ENCODE measurements around the gene RPAP3.

The RPAP3 gene, protein sequence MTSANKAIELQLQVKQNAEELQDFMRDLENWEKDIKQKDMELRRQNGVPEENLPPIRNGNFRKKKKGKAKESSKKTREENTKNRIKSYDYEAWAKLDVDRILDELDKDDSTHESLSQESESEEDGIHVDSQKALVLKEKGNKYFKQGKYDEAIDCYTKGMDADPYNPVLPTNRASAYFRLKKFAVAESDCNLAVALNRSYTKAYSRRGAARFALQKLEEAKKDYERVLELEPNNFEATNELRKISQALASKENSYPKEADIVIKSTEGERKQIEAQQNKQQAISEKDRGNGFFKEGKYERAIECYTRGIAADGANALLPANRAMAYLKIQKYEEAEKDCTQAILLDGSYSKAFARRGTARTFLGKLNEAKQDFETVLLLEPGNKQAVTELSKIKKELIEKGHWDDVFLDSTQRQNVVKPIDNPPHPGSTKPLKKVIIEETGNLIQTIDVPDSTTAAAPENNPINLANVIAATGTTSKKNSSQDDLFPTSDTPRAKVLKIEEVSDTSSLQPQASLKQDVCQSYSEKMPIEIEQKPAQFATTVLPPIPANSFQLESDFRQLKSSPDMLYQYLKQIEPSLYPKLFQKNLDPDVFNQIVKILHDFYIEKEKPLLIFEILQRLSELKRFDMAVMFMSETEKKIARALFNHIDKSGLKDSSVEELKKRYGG

GRCh38 chr12:47705566-47706425, at the start of gene RPAP3:
Gene RPAP3, minus strand, starts transcription at chr12:47706030. Its CDS starts 3,190 bp downstream, at chr12:47702840.
- peak; percentile 64 for DNase-seq

- DNase-seq: no peak
These were observed 49.1 kb upstream of the RPAP3 start for GRCh38 chr12:47754881-47755280.

GRCh38 chr12:47754126-47754525, 48.3 kb upstream of the RPAP3 start:
- no peak for DNase-seq

- no peak for DNase-seq
These were observed 47.5 kb upstream of the RPAP3 start for GRCh38 chr12:47753021-47754001.

GRCh38 chr12:47752552-47752951, 46.7 kb upstream of the RPAP3 start:
- DNase-seq: no peak

DNA sequence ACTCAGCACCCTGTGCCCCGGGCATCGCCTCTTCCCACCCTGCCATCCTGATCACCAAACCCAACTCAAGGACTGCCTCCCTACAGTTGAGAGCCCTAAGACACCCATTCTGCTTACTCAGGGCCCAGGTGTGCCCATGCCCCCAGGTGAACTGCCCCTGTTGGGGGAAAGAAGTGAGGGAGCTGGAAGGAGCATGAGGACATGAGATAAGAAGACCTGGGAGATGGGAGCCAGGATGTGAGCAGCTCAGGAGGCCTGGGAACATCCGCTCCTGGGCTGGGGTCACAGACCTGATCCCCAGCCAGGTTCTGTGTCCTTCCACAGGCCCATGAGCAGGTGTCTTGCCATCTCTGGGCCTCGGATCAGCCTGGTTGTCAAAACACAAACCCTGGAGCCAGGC, 46.3 kb upstream of the RPAP3 start:
- DNase-seq: no peak

- no peak for DNase-seq
These were observed 45.7 kb upstream of the RPAP3 start for GRCh38 chr12:47751561-47751960.

DNA sequence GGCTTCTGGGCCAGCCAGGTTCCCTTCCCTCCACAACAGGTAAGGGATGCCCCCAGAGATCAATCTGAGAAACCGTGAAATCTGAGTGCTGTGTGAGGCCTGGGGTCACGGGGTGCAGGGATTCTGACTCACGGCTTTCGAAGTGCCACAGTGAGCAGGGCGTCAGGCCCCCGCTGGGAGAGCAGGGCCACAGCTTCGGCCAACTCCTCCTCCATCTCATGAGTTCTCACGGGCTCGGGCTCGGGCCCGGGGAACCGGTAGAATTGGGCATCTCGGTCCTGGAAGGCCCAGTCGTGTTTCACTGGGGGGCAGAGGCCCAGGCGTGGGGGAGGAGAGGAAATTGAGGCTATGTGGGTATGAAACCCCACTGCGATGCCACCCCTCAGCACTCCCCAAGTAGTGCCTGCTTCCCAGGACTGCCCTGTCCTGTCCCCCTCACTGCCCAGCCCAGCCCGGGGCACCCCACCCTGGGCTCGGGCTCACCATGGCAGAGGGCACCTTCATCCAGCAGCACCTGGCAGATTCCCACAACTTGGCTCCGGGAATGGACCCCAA, 45.2 kb upstream of the RPAP3 start:
- DNase-seq: no peak

DNA sequence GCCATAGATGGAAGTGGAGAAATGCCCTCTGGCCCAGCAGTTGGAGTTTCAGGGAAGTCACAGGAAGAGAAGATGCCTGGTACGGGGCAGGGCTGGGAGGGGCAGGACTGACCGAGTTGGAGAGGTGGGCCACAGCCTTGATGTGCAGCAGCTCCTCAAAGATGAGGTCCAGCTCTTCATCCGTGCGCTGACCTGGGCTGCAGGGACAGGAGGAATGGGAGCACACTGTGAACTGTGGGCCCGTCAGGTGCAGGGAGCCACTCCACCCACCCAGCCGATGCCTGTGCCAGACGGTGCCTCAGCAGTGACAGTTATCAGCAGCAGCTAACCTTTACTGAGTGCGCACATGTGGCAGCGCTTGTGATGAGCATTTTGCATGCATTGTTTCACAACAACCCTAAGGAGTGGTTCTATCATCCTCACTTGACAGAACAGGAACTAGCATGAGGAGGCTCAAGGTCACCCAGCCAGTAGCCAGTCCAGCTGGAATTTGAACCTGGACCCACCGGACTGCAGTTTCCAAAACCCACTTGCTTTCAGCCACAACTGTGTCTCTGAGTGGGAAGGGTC, 44.5 kb upstream of the RPAP3 start:
- no peak for DNase-seq

DNA sequence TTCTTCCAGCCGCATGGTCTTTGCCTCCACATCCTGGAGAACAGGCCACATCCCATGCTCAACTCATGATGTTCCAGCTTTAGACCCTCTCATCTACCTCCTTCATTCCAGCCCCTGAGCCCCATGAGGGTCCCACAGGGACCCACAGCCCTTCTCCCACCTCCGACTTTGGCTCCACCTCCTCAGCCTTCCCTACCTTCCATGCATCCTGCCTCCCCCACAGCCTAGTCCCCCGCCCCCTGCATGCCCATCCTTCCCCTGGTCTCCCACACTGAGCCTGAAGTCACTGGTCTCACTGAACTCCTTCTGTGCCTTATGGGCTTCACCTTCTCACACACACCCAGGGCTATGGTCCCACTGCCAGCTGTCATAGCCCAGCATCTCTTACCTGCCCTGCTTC, 43.1 kb upstream of the RPAP3 start:
- DNase-seq: no peak

- no peak for DNase-seq
These were observed 42.6 kb upstream of the RPAP3 start for GRCh38 chr12:47748507-47748828.

- no peak for DNase-seq
These were observed 42.0 kb upstream of the RPAP3 start for GRCh38 chr12:47747596-47748506.

GRCh38 chr12:47747126-47747525, 41.3 kb upstream of the RPAP3 start:
- no peak for DNase-seq

- DNase-seq: no peak
These were observed 40.7 kb upstream of the RPAP3 start for GRCh38 chr12:47746523-47746922.

- DNase-seq: no peak
These were observed 40.2 kb upstream of the RPAP3 start for GRCh38 chr12:47746073-47746472.

GRCh38 chr12:47745485-47746041, 39.7 kb upstream of the RPAP3 start:
- no peak for DNase-seq

GRCh38 chr12:47744778-47745436, 39.1 kb upstream of the RPAP3 start:
- no peak for DNase-seq

DNA sequence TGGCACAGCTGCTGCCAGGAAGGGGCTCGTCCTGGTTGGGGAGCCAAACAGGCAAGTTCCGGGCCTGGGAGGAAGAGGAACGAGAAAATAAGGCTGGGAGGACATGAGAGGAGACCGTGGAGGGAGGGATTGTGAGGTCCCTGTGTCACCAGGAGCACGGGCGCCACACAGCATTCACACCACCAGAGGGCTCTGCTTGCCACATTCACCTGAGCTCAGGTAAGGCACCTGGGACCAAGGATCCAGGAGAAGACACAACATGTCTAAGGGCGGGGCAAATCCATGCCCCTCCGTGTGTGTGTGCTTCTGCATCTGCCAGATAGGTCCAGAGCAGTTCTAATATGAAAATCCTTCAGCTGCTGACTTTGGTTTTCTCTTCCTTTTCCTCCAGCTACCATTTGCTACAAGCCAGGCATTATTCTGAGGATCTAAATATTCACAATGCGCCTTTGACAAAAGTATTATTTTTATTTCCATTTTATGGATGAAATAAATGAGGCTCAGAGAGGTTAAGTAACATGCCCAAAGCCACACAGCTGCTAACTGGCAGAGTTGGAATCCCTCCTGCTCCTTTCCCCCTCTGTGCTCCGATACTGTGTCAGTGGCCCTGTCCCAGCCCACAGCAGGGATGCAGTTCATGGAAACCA, 38.3 kb upstream of the RPAP3 start:
- DNase-seq: peak; percentile 34

DNA sequence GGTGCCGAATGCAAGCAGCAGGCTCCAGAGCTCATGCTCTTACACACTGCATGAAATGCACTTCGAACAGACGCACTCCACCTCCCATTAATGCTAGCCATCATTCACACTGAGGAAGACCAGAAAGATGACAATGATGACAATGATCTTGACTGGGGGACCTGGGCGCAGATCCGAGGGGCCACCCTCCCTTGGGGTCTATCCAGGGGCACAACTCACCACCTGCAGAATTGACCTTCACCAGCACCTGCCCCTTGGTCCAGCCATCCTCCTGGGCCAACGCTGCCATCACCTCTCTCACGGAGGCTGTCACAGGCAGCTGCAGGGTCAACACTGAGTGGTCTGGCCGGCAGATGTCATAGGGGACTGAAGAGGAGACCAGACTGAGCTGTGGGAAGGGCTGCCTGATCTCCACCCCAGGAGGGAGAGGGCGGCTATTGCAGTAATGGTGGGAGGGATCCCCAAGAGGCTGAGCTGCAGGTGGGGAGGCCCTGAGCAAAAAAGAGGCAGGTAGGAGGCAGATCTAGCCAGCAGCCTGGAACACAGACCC, 37.6 kb upstream of the RPAP3 start:
- DNase-seq: no peak
